Measurements from ENCODE around the gene PCDHGC3.

Gene PCDHGC3

GRCh38 chr5:141489841-141490240 lies 14.1 kb downstream of the PCDHGC3 start:
- TF ChIP-seq TEAD4 (IDR thresholded peaks at IDR 0.05) (no peak), YY1 (IDR thresholded peaks at IDR 0.05; ENCODE audit: low read depth) (no peak), CEBPB (IDR thresholded peaks at IDR 0.05) (no peak), RAD21 (IDR thresholded peaks at IDR 0.05; ENCODE audit: low read depth) (no peak), EP300 (IDR thresholded peaks at IDR 0.05; ENCODE audit: borderline replicate concordance) (no peak), TCF12 (IDR thresholded peaks at IDR 0.05; ENCODE audit: low read depth) (no peak), TAF1 (IDR thresholded peaks at IDR 0.05; ENCODE audit: low read depth) (no peak), MAX (IDR thresholded peaks at IDR 0.05) (no peak), FOXM1 (IDR thresholded peaks at IDR 0.05; ENCODE audit: borderline replicate concordance, low read depth) (no peak)
- TF ChIP-seq, protein P1, sequence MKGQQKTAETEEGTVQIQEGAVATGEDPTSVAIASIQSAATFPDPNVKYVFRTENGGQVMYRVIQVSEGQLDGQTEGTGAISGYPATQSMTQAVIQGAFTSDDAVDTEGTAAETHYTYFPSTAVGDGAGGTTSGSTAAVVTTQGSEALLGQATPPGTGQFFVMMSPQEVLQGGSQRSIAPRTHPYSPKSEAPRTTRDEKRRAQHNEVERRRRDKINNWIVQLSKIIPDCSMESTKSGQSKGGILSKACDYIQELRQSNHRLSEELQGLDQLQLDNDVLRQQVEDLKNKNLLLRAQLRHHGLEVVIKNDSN (IDR thresholded peaks at IDR 0.05) = no peak
- TF ChIP-seq, protein P2, sequence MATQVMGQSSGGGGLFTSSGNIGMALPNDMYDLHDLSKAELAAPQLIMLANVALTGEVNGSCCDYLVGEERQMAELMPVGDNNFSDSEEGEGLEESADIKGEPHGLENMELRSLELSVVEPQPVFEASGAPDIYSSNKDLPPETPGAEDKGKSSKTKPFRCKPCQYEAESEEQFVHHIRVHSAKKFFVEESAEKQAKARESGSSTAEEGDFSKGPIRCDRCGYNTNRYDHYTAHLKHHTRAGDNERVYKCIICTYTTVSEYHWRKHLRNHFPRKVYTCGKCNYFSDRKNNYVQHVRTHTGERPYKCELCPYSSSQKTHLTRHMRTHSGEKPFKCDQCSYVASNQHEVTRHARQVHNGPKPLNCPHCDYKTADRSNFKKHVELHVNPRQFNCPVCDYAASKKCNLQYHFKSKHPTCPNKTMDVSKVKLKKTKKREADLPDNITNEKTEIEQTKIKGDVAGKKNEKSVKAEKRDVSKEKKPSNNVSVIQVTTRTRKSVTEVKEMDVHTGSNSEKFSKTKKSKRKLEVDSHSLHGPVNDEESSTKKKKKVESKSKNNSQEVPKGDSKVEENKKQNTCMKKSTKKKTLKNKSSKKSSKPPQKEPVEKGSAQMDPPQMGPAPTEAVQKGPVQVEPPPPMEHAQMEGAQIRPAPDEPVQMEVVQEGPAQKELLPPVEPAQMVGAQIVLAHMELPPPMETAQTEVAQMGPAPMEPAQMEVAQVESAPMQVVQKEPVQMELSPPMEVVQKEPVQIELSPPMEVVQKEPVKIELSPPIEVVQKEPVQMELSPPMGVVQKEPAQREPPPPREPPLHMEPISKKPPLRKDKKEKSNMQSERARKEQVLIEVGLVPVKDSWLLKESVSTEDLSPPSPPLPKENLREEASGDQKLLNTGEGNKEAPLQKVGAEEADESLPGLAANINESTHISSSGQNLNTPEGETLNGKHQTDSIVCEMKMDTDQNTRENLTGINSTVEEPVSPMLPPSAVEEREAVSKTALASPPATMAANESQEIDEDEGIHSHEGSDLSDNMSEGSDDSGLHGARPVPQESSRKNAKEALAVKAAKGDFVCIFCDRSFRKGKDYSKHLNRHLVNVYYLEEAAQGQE (IDR thresholded peaks at IDR 0.05; ENCODE audit: low read depth) = no peak

DNA sequence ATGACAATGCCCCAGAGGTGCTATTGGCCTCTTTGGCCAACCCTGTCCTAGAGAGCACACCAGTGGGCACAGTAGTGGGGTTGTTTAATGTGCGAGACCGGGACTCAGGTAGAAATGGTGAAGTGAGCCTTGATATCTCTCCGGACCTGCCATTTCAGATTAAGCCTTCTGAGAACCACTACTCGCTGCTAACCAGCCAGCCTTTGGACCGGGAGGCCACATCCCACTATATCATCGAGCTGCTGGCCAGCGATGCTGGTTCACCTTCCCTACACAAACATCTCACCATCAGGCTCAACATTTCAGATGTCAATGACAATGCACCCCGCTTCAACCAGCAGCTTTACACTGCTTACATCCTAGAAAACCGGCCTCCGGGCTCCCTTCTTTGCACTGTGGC lies 14.5 kb downstream of the PCDHGC3 start:
- TF ChIP-seq YY1 (IDR thresholded peaks at IDR 0.05; ENCODE audit: low read depth) = no peak
- no peak for TF ChIP-seq CREB1 (IDR thresholded peaks at IDR 0.05; ENCODE audit: low read depth)
- TF ChIP-seq MAX (IDR thresholded peaks at IDR 0.05) = no peak
- TF ChIP-seq, protein P2 (IDR thresholded peaks at IDR 0.05; ENCODE audit: low read depth) = no peak
- TF ChIP-seq TCF12 (IDR thresholded peaks at IDR 0.05; ENCODE audit: low read depth) = no peak
- TF ChIP-seq TEAD4 (IDR thresholded peaks at IDR 0.05) = no peak

DNA sequence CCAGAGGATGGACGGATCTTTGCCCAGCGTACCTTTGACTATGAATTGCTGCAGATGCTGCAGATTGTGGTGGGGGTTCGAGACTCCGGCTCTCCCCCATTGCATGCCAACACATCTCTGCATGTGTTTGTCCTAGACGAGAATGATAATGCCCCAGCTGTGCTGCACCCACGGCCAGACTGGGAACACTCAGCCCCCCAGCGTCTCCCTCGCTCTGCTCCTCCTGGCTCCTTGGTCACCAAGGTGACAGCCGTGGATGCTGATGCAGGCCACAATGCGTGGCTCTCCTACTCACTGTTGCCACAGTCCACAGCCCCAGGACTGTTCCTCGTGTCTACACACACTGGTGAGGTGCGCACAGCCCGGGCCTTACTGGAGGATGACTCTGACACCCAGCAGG lies 15.0 kb downstream of the PCDHGC3 start:
- TF ChIP-seq, protein P2 (IDR thresholded peaks at IDR 0.05; ENCODE audit: low read depth) = no peak
- TF ChIP-seq MAX (IDR thresholded peaks at IDR 0.05) (no peak), EP300 (IDR thresholded peaks at IDR 0.05; ENCODE audit: borderline replicate concordance) (no peak), TCF12 (IDR thresholded peaks at IDR 0.05; ENCODE audit: low read depth) (no peak), ZBTB7A (IDR thresholded peaks at IDR 0.05; ENCODE audit: low read depth) (no peak), EGR1 (IDR thresholded peaks at IDR 0.05) (no peak), YY1 (IDR thresholded peaks at IDR 0.05; ENCODE audit: low read depth) (no peak), CEBPB (IDR thresholded peaks at IDR 0.05) (no peak), TEAD4 (IDR thresholded peaks at IDR 0.05) (no peak), NFIC (IDR thresholded peaks at IDR 0.05) (no peak), TAF1 (IDR thresholded peaks at IDR 0.05; ENCODE audit: low read depth) (no peak), FOXM1 (IDR thresholded peaks at IDR 0.05; ENCODE audit: borderline replicate concordance, low read depth) (no peak), CREB1 (IDR thresholded peaks at IDR 0.05; ENCODE audit: low read depth) (no peak), RAD21 (IDR thresholded peaks at IDR 0.05; ENCODE audit: low read depth) (no peak)
- TF ChIP-seq, protein P1 (IDR thresholded peaks at IDR 0.05) = no peak

DNA sequence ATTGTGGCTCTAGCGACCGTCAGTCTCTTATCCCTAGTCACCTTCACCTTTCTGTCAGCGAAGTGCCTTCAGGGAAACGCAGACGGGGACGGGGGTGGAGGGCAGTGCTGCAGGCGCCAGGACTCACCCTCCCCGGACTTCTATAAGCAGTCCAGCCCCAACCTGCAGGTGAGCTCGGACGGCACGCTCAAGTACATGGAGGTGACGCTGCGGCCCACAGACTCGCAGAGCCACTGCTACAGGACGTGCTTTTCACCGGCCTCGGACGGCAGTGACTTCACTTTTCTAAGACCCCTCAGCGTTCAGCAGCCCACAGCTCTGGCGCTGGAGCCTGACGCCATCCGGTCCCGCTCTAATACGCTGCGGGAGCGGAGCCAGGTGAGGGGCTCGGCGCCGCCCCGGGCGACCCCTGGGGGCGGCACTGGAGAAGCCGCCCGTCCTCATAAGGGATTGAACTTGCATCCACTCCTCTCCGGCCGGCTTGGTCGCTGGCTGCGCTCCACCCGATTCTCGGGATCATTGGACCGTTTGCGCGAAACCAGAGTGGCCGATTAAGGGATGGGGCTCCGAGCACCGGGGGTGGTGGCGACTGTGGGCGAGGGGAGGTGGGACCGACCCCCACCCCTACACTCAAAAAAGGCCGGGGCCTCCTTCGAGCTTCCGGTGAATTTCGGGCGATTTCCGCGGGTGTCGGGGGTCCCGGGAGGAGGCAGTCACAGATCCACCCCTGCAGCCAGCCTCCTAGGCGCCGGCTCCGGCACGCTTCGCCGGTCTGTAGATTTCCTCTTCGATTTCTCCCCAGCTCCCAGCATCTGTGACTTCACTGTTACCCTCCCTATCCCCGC lies 15.8 kb downstream of the PCDHGC3 start:
- no peak for TF ChIP-seq TAF1 (IDR thresholded peaks at IDR 0.05; ENCODE audit: low read depth)
- TF ChIP-seq EGR1 (IDR thresholded peaks at IDR 0.05) = no peak
- no peak for TF ChIP-seq TCF12 (IDR thresholded peaks at IDR 0.05; ENCODE audit: low read depth)
- TF ChIP-seq EP300 (IDR thresholded peaks at IDR 0.05; ENCODE audit: borderline replicate concordance) = no peak
- TF ChIP-seq, protein P2 (IDR thresholded peaks at IDR 0.05; ENCODE audit: low read depth) = no peak
- TF ChIP-seq, protein P1 (IDR thresholded peaks at IDR 0.05) = no peak
- no peak for TF ChIP-seq ZBTB7A (IDR thresholded peaks at IDR 0.05; ENCODE audit: low read depth)
